K562 (cell line): ENCODE results near the gene PODXL. TPM values are rescaled to one million over a fixed set of nuclear protein-coding genes. Genes with fewer than 3 reads are reported as not detected.

Experiments used
- ATAC-seq: fragments of 200-7000 bp; cut with Tn5 transposase; 3 replicates; pipeline ENCODE4 v1.9.1; 2020; ENCODE audit warnings: moderate library complexity
- BruUV-seq: library from RNA; stranded (reverse); fragments of 400-500 nt; replicated peaks from 2 replicates; lab custom pipeline; 2021; lab: Mats Ljungman, UMichigan
- CTCF ChIA-PET: fragments of 300-600 bp; formaldehyde crosslinking; extraction: SDS; loops from one replicate; lab custom pipeline; 2021; ENCODE audit warnings: low intra/inter-chr PET ratio; lab: Yijun Ruan, JAX
- POLR2A ChIA-PET: fragments of 300-600, 350-650 bp; sonication (Branson Sonifier 250); formaldehyde crosslinking; extraction: SDS; loops from one replicate; lab custom pipeline; 2021; ENCODE audit warnings: antibody characterized with exemption, inconsistent platforms; lab: Yijun Ruan, JAX
- DNase-seq, 4 experiments: peaks; one replicate each; pipeline versions ENCODE4 v3.0.0 to v3.0.0-alpha.2; 2011 to 2018; ENCODE audit warnings: low spot score in 3 of 4, mixed read lengths in 3 of 4; ENCODE audit errors: extremely low read depth in 1 of 4
- FAIRE-seq: peaks from 2 replicates; lab custom pipeline; 2011; peaks lifted over from hg19 to GRCh38; lab: Jason Lieb, UNC
- H2AFZ ChIP-seq: 2 replicates; pipeline ENCODE4 v1.6.0; 2011; ENCODE audit warnings: low read depth, low read length, control low read depth, inconsistent platforms
- H3K27ac ChIP-seq: fragments of 200-600 bp; 3 replicates; pipeline ENCODE4 v1.8.0; 2011; ENCODE audit warnings: low read depth, mild to moderate bottlenecking, control low read depth, inconsistent platforms, low read length, moderate library complexity, mixed read lengths; ENCODE audit errors: extremely low read depth
- H3K27me3 ChIP-seq, 2 experiments: fragments of 300-600 bp in 1 of 2; 2 replicates in 1 of 2; 3 replicates in 1 of 2; pipeline versions ENCODE4 v1.6.0 to v1.8.0; 2011; ENCODE audit warnings: inconsistent platforms in 2 of 2, low read length in 2 of 2, mild to moderate bottlenecking in 1 of 2, mixed read lengths in 1 of 2, moderate library complexity in 1 of 2; ENCODE audit not compliant: control insufficient read depth in 2 of 2, insufficient read depth in 2 of 2
- H3K36me3 ChIP-seq: fragments of 300-600 bp; 3 replicates; pipeline ENCODE4 v1.8.0; 2011; ENCODE audit warnings: mild to moderate bottlenecking, low read length, inconsistent platforms; ENCODE audit not compliant: control insufficient read depth, insufficient read depth
- H3K4me1 ChIP-seq, 2 experiments: fragments of 200-600 bp in 1 of 2; replicated peaks in 1 of 2; 2 replicates in 1 of 2; 3 replicates in 1 of 2; pipeline versions ENCODE4 v1.5.1 to v1.8.0; 2011; ENCODE audit warnings: inconsistent platforms in 2 of 2, low read length in 2 of 2, mild to moderate bottlenecking in 1 of 2, mixed read lengths in 1 of 2, moderate library complexity in 1 of 2; ENCODE audit not compliant: control insufficient read depth in 2 of 2, insufficient read depth in 2 of 2
- H3K4me2 ChIP-seq: 2 replicates; pipeline ENCODE4 v1.6.1; 2011; ENCODE audit warnings: low read length, control low read depth, inconsistent platforms, mixed read lengths; ENCODE audit not compliant: insufficient read depth
- H3K4me3 ChIP-seq: fragments of 200-600 bp; sonication (generic), shearing (Covaris generic); 2 replicates; pipeline ENCODE4 v1.5.1; 2016; ENCODE audit warnings: control low read depth, inconsistent platforms
- H3K79me2 ChIP-seq: fragments of 200-600 bp; 3 replicates; pipeline ENCODE4 v1.8.0; 2011; ENCODE audit warnings: low read length, inconsistent platforms; ENCODE audit not compliant: control insufficient read depth, insufficient read depth
- H3K9ac ChIP-seq, 2 experiments: 2 replicates each; pipeline versions ENCODE4 v1.6.0 to v1.6.1; 2011; ENCODE audit warnings: low read depth in 2 of 2, low read length in 2 of 2, control low read depth in 1 of 2, inconsistent platforms in 1 of 2, mild to moderate bottlenecking in 1 of 2, mixed read lengths in 1 of 2; ENCODE audit not compliant: insufficient read depth in 1 of 2
- H3K9me1 ChIP-seq: one replicate; pipeline ENCODE4 v1.6.0; 2011; ENCODE audit warnings: inconsistent platforms, mild to moderate bottlenecking, low read length, moderate library complexity; ENCODE audit not compliant: control insufficient read depth, insufficient read depth
- H3K9me3 ChIP-seq: replicated peaks from 2 replicates; pipeline ENCODE4 v1.5.1; 2011; ENCODE audit warnings: low read depth, low read length, inconsistent platforms; ENCODE audit not compliant: control insufficient read depth, insufficient read depth
- H4K20me1 ChIP-seq: replicated peaks from 2 replicates; pipeline ENCODE4 v1.6.1; 2011; ENCODE audit warnings: low read length, inconsistent platforms, mixed read lengths; ENCODE audit not compliant: control insufficient read depth, insufficient read depth
- FOXJ2 ChIP-seq: fragments of 200-800 bp; sonication (Bioruptor generic); IDR thresholded peaks from 2 replicates; pipeline ENCODE4 v1.6.1; 2016; ENCODE audit warnings: missing genetic modification characterization, missing compliant biosample characterization
- FOXM1 ChIP-seq, 2 experiments: fragments of 450-650 bp in 1 of 2; sonication (generic) in 1 of 2; formaldehyde crosslinking in 1 of 2; IDR thresholded peaks; 2 replicates each; pipeline versions ENCODE4 v1.6.1 to v1.9.0; 2017 to 2022; ENCODE audit warnings: low read depth in 2 of 2, mild to moderate bottlenecking in 2 of 2, missing genetic modification reagents in 1 of 2, moderate library complexity in 1 of 2
- RBBP5 ChIP-seq: fragments of 200-600 bp; sonication (generic); IDR thresholded peaks from 2 replicates; pipeline ENCODE4 v1.6.1; 2012; ENCODE audit warnings: borderline replicate concordance, mild to moderate bottlenecking, low read length, control low read depth, inconsistent platforms; ENCODE audit not compliant: insufficient read depth, poor library complexity, severe bottlenecking
- RBM25 ChIP-seq: fragments of 200-400 bp; formaldehyde crosslinking; IDR thresholded peaks from 2 replicates; pipeline ENCODE4 v1.6.1; 2018; ENCODE audit warnings: low read length, low read depth, moderate library complexity; ENCODE audit not compliant: severe bottlenecking
- ZKSCAN1 ChIP-seq: fragments of 150-350 bp; IDR thresholded peaks from 2 replicates; pipeline ENCODE4 v1.6.1; 2016; ENCODE audit warnings: low read depth, low read length
- ZNF436 ChIP-seq: fragments of 250-450, 450-650 bp; sonication (Bioruptor Pico); formaldehyde crosslinking; IDR thresholded peaks from 2 replicates; pipeline ENCODE4 v1.7.0; 2020; ENCODE audit warnings: mild to moderate bottlenecking
- WGBS: fragments of 100-300 bp; shearing (Covaris generic); methylation state at CpG from one replicate; pipeline ENCODE4 v1.1.6; 2016; ENCODE audit warnings: low coverage, mixed read lengths; ENCODE audit not compliant: insufficient coverage; ENCODE audit errors: missing lambda C conversion rate; 5-methylcytosine and 5-hydroxymethylcytosine counted together
- in situ Hi-C: fragments of 300-500 bp; cut with MboI; formaldehyde crosslinking; loops from 4 replicates; pipeline ENCODE4 v1.15.0; 2018; ENCODE audit warnings: inconsistent platforms, mixed read lengths
- intact Hi-C: fragments of 100-400 bp; cut with micrococcal nuclease; formaldehyde crosslinking; loops from 2 replicates; pipeline ENCODE4 v1.14.2; 2022
- polyA plus RNA-seq, 8 experiments: library from polyadenylated mRNA; depleted of rRNA in 4 of 8; stranded (reverse) in 5 of 8; unstranded in 3 of 8; fragments of >200 nt; fragmentation: Nextera tagmentation in 2 of 8; fragmentation: Illumina TruSeq in 1 of 8; extraction: Ambion mirVana in 2 of 8; extraction: Trizol in 1 of 8; gene quantifications; 2 replicates each; pipeline versions ENCODE4 v1.2.1 to v1.2.3, GENCODE V29; 2011 to 2014; ENCODE audit warnings: inconsistent platforms in 1 of 8, missing spikeins in 1 of 8
- total RNA-seq, 7 experiments: library from RNA; depleted of rRNA in 6 of 7; stranded (reverse); fragments of >200 nt in 6 of 7; fragmentation: Illumina TruSeq in 2 of 7; extraction: Trizol in 2 of 7; gene quantifications; 2 replicates each; pipeline versions ENCODE4 v1.2.1 to v1.2.3, GENCODE V29; 2011 to 2021; ENCODE audit warnings: low replicate concordance in 1 of 7

Gene PODXL
- total and polyA plus RNA-seq, 9 of the 15 experiments (the other 6 are each of a cell fraction or from before 2014, with no cell fraction given) = 0.01 to 0.73 (median 0.07) TPM

DNA sequence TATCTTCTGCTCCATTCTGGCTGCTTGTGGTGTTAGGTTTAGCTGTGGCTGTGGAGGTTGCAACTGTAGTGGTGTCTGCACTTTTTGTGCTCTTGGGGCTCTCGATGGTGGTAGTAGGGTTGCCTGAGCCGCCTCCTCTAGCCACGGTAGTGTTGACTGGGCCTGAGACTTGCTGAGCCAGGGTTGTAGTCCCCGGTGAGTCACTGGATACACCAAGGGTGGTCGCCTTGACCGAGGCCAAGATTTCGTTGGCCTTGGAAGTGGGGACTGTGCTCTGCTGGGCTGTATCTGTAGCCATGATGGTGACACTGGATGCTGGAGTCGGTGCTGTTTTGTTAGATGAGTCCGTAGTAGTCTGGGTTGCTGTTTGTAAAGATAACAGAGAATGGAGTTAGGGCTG lies 45.4 kb downstream of the PODXL start:
- intact Hi-C loops (loop anchor here (5.0 to 10.0 kb wide), 2 partner anchors 444 to 466 kb away; no protein-coding TSS in a partner anchor), in situ Hi-C loops (loop anchor here (10.0 kb wide), 1 partner anchor 626 kb away; no protein-coding TSS in a partner anchor)
- Histone ChIP-seq H3K4me1 (peaks cover 4 to 7% of the 10 kb centered on the region in 2 experiments; a peak in 3 of 5 replicates), H3K27ac (no peak overlapping the region), H3K9me3 (no peaks in the 10 kb centered on the region), H3K4me3 (no peak overlapping the region), H3K36me3 (no peaks in the 10 kb centered on the region), H2AFZ (no peak overlapping the region), H3K9ac (no peak overlapping the region), H3K27me3 (peaks cover 41 to 51% of the 10 kb centered on the region in 2 experiments), H4K20me1 (peaks cover 21% of the 10 kb centered on the region), H3K79me2 (no peaks in the 10 kb centered on the region)
- no peak for FAIRE-seq
- ChIA-PET CTCF (no interaction called here), POLR2A (interaction anchor here (1.0 to 1.8 kb wide), 2 partner anchors 9 to 10 kb away, joined by 3 to 7 read pairs; no protein-coding TSS in a partner anchor)
- no peak for DNase-seq
- WGBS = 4% methylated on average over 9 of the region's 9 CpGs
- no TSS peak for BruUV-seq
- ATAC-seq = no peak
- TF ChIP-seq RBBP5 (no peak), FOXM1 (IDR thresholded peaks at IDR 0.05; ENCODE audit: low read depth) (no peak), FOXM1 (CRISPR knock-in tag; IDR thresholded peaks at IDR 0.05; ENCODE audit: low read depth) (0 out of 2 replicates have a peak, but pooled peaks have one; percentile 30)
- TF ChIP-seq, all 486 proteins: peak for 1
- no peak overlapping the region for H3K4me2 ChIP-seq
- H3K9me1 ChIP-seq = peaks cover 4% of the 10 kb centered on the region

DNA sequence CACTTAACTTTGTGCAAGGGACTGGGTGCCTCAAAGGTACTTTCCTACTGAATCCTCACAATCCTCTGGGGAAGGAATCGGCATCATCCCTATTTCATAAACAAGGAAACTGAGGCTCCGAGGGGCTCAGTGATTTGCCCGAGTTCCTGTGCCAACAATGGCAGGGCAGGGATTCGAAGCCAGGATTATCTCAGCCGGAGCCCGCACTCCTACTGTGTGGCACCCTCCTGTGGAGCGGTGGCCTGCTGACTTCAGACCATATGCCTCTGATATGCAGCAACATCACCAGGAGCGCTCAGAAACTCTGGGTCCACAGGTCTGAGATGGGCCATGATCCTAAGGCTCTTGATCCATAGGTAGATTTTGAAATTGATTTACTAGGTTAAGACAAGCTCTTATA lies 46.6 kb downstream of the PODXL start:
- no peak overlapping the region for H3K4me3 ChIP-seq
- ATAC-seq (no peak), FAIRE-seq (no peak), DNase-seq (no peak)
- H3K27ac ChIP-seq = no peak overlapping the region
- peaks cover 4 to 12% of the 10 kb centered on the region in 2 experiments; a peak in 3 of 5 replicates for H3K4me1 ChIP-seq
- BruUV-seq = no TSS peak
- TF ChIP-seq ZKSCAN1 (0 out of 2 replicates have a peak, but pooled peaks have one; percentile 41), FOXJ2 (no peak), ZNF436 (CRISPR knock-in tag) (no peak), RBM25 (no peak)
- no peak overlapping the region for H2AFZ ChIP-seq
- 5% methylated on average over 8 of the region's 8 CpGs for WGBS
- ChIA-PET POLR2A (interaction anchor here (0.6 to 0.7 kb wide), 2 partner anchors 8 to 81 kb away, joined by 3 to 4 read pairs; no protein-coding TSS in a partner anchor), CTCF (interaction anchor here (1.1 kb wide), 1 partner anchor 145 kb away, joined by 5 read pairs; no protein-coding TSS in a partner anchor)
- peaks cover 4% of the 10 kb centered on the region for H3K9me1 ChIP-seq
- H3K4me2 ChIP-seq = no peak overlapping the region
- in situ Hi-C loops = loop anchor here (10.0 kb wide), 2 partner anchors 145 to 625 kb away; no protein-coding TSS in a partner anchor
- H3K9ac ChIP-seq = no peak overlapping the region
- no peaks in the 10 kb centered on the region for H3K9me3 ChIP-seq
- intact Hi-C loops = loop anchor here (2.0 to 10.0 kb wide), 4 partner anchors 37 to 632 kb away; no protein-coding TSS in a partner anchor
- H3K36me3 ChIP-seq = no peaks in the 10 kb centered on the region
- H4K20me1 ChIP-seq = peaks cover 22% of the 10 kb centered on the region
- peaks cover 40 to 61% of the 10 kb centered on the region in 2 experiments for H3K27me3 ChIP-seq
- H3K79me2 ChIP-seq = no peaks in the 10 kb centered on the region
